Testis (tissue), 3 donors: ENCODE results near the gene BTD. TPM values are rescaled to one million over a fixed set of nuclear protein-coding genes. Genes with fewer than 3 reads are reported as not detected.

ENCODE experiments used
- DNase-seq: peaks from one replicate; pipeline ENCODE4 v3.0.0-alpha.2; 2019
- H3K27ac ChIP-seq, 2 donors: fragments of 200-600 bp; sonication (generic); one replicate each; pipeline ENCODE4 v1.5.1; 2019
- H3K27me3 ChIP-seq: fragments of 200-600 bp; sonication (generic); one replicate; pipeline ENCODE4 v1.5.1; 2019
- H3K36me3 ChIP-seq: fragments of 200-600 bp; sonication (generic); one replicate; pipeline ENCODE4 v1.5.1; 2017; ENCODE audit warnings: low read depth; ENCODE audit errors: missing control alignments
- H3K4me1 ChIP-seq: fragments of 200-600 bp; sonication (generic); one replicate; pipeline ENCODE4 v1.5.1; 2019
- H3K4me3 ChIP-seq, 2 donors: fragments of 200-600 bp; sonication (generic); one replicate each; pipeline ENCODE4 v1.5.1; 2017 to 2019
- H3K9me3 ChIP-seq: fragments of 200-600 bp; sonication (generic); one replicate; pipeline ENCODE4 v1.5.1; 2017
- POLR2A ChIP-seq: fragments of 450-650 bp; IDR thresholded peaks from one replicate; pipeline ENCODE4 v1.6.1; 2017; ENCODE audit warnings: antibody characterized with exemption, mild to moderate bottlenecking, moderate library complexity
- WGBS, 2 donors: methylation state at CpG; one replicate each; pipeline ENCODE4 v1.1.5; 2018; 5-methylcytosine and 5-hydroxymethylcytosine counted together
- intact Hi-C: fragments of 100-400 bp; cut with DNase I; formaldehyde crosslinking; loops from one replicate; pipeline ENCODE4 v1.15.1; 2023; ENCODE audit warnings: low total_unique reads
- polyA plus RNA-seq: library from polyadenylated mRNA; stranded (reverse); fragments of 350-450 nt; fragmentation: Illumina TruSeq; extraction: RNeasy Lipid Tissue Mini Kit (QIAGEN cat#74804); gene quantifications from one replicate; pipeline ENCODE4 v1.2.3, GENCODE V29; 2014; ENCODE audit warnings: low read depth, low replicate concordance; ENCODE audit not compliant: insufficient read depth
- total RNA-seq, 2 donors: library from RNA; depleted of rRNA; stranded (reverse); fragments of >200 nt; gene quantifications; one replicate each; pipeline ENCODE4 v1.2.3, GENCODE V29; 2016
- TF ChIP-seq, protein P1 (sequence below), 3 experiments: fragments of 450-650 bp in 2 of 3; fragments of 200-600 bp in 1 of 3; sonication (generic) in 1 of 3; IDR thresholded peaks; one replicate each; pipeline ENCODE4 v1.5.1; 2016 to 2019; ENCODE audit warnings: antibody characterized with exemption in 3 of 3, mild to moderate bottlenecking in 2 of 3, moderate library complexity in 1 of 3

BTD gene
- total and polyA plus RNA-seq, 3 donors from 2014 or later: 31.3 to 54.7 (median 44.7) TPM

DNA sequence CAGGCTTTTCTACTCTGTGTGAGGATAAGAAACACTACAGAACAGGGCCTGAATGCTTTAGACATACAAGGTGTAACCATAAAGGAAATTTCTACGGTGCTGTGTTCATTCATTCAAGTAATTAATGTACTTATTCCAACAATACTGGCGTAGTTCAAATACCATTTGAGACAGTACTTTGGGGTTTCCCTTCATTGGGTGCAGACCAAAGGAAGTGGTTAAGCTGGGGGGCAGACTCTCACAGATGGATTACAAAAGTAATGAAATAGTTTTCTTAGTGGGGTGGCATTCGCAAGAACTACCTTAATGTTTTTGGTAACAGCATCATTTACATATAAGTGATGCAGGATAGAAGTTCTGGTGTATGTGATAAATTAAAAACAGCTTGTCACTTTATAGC lies 65.9 kb downstream of the BTD start:
- Histone ChIP-seq H3K27ac (no peak overlapping the region), H3K36me3 (no peaks in the 10 kb centered on the region), H3K27me3 (no peaks in the 10 kb centered on the region), H3K9me3 (no peaks in the 10 kb centered on the region), H3K4me1 (no peaks in the 10 kb centered on the region), H3K4me3 (no peak overlapping the region)
- WGBS, 2 donors: 94% methylated on average over 3 of the region's 3 CpGs
- DNase-seq: no peak
- no peak for TF ChIP-seq POLR2A
- TF ChIP-seq, protein P1, sequence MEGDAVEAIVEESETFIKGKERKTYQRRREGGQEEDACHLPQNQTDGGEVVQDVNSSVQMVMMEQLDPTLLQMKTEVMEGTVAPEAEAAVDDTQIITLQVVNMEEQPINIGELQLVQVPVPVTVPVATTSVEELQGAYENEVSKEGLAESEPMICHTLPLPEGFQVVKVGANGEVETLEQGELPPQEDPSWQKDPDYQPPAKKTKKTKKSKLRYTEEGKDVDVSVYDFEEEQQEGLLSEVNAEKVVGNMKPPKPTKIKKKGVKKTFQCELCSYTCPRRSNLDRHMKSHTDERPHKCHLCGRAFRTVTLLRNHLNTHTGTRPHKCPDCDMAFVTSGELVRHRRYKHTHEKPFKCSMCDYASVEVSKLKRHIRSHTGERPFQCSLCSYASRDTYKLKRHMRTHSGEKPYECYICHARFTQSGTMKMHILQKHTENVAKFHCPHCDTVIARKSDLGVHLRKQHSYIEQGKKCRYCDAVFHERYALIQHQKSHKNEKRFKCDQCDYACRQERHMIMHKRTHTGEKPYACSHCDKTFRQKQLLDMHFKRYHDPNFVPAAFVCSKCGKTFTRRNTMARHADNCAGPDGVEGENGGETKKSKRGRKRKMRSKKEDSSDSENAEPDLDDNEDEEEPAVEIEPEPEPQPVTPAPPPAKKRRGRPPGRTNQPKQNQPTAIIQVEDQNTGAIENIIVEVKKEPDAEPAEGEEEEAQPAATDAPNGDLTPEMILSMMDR (IDR thresholded peaks at IDR 0.05): no peak
- intact Hi-C loops: no loop called here

DNA sequence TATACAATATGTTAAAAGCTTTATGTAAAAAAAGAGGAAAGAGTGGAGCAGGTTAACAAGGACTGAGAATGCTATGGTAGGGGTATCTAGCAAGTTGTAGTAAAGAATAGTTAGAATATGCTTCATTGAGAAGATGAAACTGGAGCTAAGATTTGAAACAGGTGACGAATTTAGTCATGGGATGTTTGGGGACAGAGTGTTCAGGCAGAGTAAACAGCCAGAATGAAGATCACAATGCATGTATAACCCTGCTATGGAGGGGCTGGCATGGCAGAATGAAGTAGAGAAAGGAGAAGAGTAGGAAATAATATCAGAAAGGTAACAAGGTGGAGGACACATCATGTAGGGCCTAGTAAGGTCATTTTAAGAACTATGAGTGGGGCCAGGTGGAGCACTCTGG lies 72.0 kb downstream of the BTD start:
- Histone ChIP-seq H3K27me3 (no peaks in the 10 kb centered on the region), H3K27ac (no peak overlapping the region), H3K9me3 (no peaks in the 10 kb centered on the region), H3K36me3 (no peaks in the 10 kb centered on the region), H3K4me3 (no peak overlapping the region), H3K4me1 (no peaks in the 10 kb centered on the region)
- TF ChIP-seq, protein P1 (IDR thresholded peaks at IDR 0.05): no peak
- no peak for TF ChIP-seq POLR2A
- intact Hi-C loops: no loop called here
- no peak for DNase-seq
- WGBS, 2 donors: 60 to 70% methylated on average over 1 of the region's 1 CpG

DNA sequence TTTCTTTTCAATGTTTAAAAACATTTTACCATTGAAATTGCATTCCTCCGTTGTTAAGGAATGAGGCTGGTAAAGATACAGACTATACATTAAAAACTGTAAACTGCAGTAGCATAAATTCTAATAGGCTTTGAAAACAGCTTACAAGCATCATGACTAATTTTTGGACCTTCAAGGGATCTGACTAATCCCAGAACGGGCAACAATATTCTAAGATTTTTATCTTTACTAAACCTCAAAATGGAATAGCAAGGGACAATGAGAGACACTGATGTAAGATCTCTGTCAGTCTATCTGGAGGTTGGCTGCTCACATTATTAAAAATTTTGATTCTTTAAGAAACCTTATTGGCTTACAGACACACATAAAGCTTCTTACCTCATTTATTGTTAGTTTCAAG lies 74.7 kb downstream of the BTD start:
- TF ChIP-seq, protein P1 (IDR thresholded peaks at IDR 0.05): no peak
- no peak for TF ChIP-seq POLR2A
- no peak for DNase-seq
- Histone ChIP-seq H3K9me3 (no peaks in the 10 kb centered on the region), H3K36me3 (no peaks in the 10 kb centered on the region), H3K27me3 (no peaks in the 10 kb centered on the region), H3K4me3 (no peak overlapping the region), H3K4me1 (no peaks in the 10 kb centered on the region), H3K27ac (no peak overlapping the region)
- WGBS, 2 donors: 88 to 92% methylated on average over 2 of the region's 2 CpGs
- intact Hi-C loops: no loop called here

DNA sequence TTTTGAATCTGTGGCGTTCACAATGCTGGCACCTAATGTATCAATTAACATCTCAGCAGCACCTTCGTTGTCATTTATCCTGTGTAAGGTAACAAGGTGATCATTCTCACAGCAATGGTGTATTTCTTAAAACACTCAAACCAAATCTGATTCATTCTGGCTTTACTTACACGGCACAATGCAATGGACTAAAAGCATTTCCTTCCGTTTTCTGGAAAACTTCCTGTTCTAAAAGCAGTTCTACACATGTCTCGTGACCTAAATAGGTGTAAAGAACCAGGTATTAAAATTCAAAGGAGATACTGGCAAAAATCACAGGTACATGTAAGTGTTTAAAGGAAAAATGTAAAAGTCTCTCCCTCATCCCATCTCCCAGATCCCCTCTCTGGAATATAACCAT lies 77.8 kb downstream of the BTD start:
- intact Hi-C loops: no loop called here
- H3K27me3 ChIP-seq: no peaks in the 10 kb centered on the region
- no peaks in the 10 kb centered on the region for H3K36me3 ChIP-seq
- H3K4me3 ChIP-seq: no peak overlapping the region
- H3K9me3 ChIP-seq: no peaks in the 10 kb centered on the region
- no peak overlapping the region for H3K27ac ChIP-seq
- peaks cover 11% of the 10 kb centered on the region for H3K4me1 ChIP-seq
- DNase-seq: no peak
- 89 to 90% methylated on average over 5 of the region's 5 CpGs for WGBS, 2 donors
- TF ChIP-seq POLR2A: no peak
- TF ChIP-seq, protein P1 (IDR thresholded peaks at IDR 0.05): no peak

DNA sequence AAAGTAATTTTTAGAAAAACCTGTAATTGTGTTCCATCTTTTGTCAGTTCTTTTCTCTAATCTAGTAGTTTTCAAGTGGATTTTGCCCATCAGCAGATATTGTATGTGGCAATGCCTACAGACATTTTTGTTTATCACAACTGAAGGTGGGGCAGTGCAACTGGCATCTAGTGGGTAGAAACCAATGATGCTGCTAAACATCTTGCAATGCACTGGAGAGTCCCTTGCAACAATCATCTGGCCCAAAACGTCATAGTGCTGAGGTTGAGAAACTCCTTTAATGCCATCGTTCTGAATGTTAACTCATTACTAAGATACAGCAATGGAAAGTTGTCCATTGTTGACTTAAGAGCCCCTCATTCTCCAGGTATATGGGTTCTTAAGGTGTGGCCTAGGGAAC lies 80.1 kb downstream of the BTD start:
- H3K4me3 ChIP-seq: no peak overlapping the region
- peaks cover 11% of the 10 kb centered on the region for H3K4me1 ChIP-seq
- no peaks in the 10 kb centered on the region for H3K27me3 ChIP-seq
- 53 to 67% methylated on average over 2 of the region's 2 CpGs for whole genome bisulfite sequencing, 2 donors
- no peak for TF ChIP-seq POLR2A
- TF ChIP-seq, protein P1 (IDR thresholded peaks at IDR 0.05): no peak
- H3K27ac ChIP-seq: no peak overlapping the region
- intact Hi-C loops: no loop called here
- H3K36me3 ChIP-seq: no peaks in the 10 kb centered on the region
- no peaks in the 10 kb centered on the region for H3K9me3 ChIP-seq
- no peak for DNase-seq
